Activated CD8-positive, alpha-beta T cell treated with anti-CD3 and anti-CD28 coated beads, Interleukin-2, amount 10 ng/mL, durations not matched to agents 7 days and 5 days (primary cell): ENCODE measurements around the gene RAD51B. TPM values are rescaled to one million over a fixed set of nuclear protein-coding genes. Genes with fewer than 3 reads are reported as not detected.

Source experiments
- ATAC-seq: fragments of 150-1000 bp; cut with Tn5 transposase; one replicate; pipeline ENCODE4 v1.10.0; 2021; ENCODE audit warnings: moderate library complexity
- CTCF ChIA-PET: fragments of 350-600 bp; sonication (Branson Sonifier 250); formaldehyde crosslinking; loops from one replicate; lab custom pipeline; 2021; ENCODE audit warnings: antibody characterized with exemption; lab: Charles Lee
- POLR2A ChIA-PET: fragments of 350-600 bp; sonication (Branson Sonifier 250); formaldehyde crosslinking; loops from one replicate; lab custom pipeline; 2021; ENCODE audit warnings: antibody characterized with exemption; lab: Charles Lee
- DNase-seq: peaks from one replicate; pipeline ENCODE4 v3.0.0-alpha.2; 2020
- H3K27ac Mint-ChIP-seq: one replicate; pipeline ENCODE4 v1.8.0; 2021; ENCODE audit warnings: mild to moderate bottlenecking, mixed read lengths
- H3K27me3 Mint-ChIP-seq: one replicate; pipeline ENCODE4 v1.8.0; 2021; ENCODE audit warnings: low read depth, mixed read lengths
- H3K36me3 Mint-ChIP-seq: one replicate; pipeline ENCODE4 v1.8.0; 2021; ENCODE audit warnings: low read depth, mixed read lengths
- H3K4me1 Mint-ChIP-seq: one replicate; pipeline ENCODE4 v1.8.0; 2021; ENCODE audit warnings: low read depth, mixed read lengths
- H3K4me3 Mint-ChIP-seq: one replicate; pipeline ENCODE4 v1.8.0; 2021; ENCODE audit warnings: mild to moderate bottlenecking, mixed read lengths
- H3K9me3 Mint-ChIP-seq: one replicate; pipeline ENCODE4 v1.8.0; 2022; ENCODE audit warnings: mixed read lengths; ENCODE audit not compliant: insufficient read depth
- total RNA-seq, 2 experiments: library from RNA; stranded (reverse); gene quantifications; one replicate each; pipeline ENCODE4 v1.2.3, GENCODE V29; 2021

RAD51B gene
- total RNA-seq, 2 experiments from 2014 or later: 34.1 to 38.8 TPM

DNA sequence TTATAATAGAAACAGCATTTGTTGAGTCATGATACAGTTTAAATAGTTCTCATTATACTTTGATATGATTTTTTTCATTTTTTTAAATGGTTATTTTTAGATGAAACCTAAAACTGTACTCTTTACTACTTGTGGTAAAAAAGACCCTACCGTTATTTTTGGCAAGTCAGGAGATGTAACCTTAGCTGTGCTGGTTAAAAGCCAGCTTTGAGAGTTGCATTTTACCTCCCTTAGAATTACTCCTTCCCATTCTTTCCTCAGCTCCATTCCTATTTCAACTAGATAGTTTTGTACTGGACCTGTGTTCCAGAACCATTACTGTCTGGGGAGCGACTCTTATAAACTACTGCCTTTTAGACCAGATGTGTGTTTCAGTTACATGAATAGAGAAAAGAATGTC, 92.0 kb downstream of the RAD51B start:
- POLR2A ChIA-PET: no interaction called here
- H3K4me1 Mint-ChIP-seq: no peaks in the 10 kb centered on the region
- no peak overlapping the region for H3K27ac Mint-ChIP-seq
- DNase-seq (no peak), ATAC-seq (no peak)
- no peak overlapping the region for H3K4me3 Mint-ChIP-seq
- no peaks in the 10 kb centered on the region for H3K27me3 Mint-ChIP-seq
- H3K36me3 Mint-ChIP-seq: peaks cover 1% of the 10 kb centered on the region
- no peaks in the 10 kb centered on the region for H3K9me3 Mint-ChIP-seq
- CTCF ChIA-PET: no interaction called here

DNA sequence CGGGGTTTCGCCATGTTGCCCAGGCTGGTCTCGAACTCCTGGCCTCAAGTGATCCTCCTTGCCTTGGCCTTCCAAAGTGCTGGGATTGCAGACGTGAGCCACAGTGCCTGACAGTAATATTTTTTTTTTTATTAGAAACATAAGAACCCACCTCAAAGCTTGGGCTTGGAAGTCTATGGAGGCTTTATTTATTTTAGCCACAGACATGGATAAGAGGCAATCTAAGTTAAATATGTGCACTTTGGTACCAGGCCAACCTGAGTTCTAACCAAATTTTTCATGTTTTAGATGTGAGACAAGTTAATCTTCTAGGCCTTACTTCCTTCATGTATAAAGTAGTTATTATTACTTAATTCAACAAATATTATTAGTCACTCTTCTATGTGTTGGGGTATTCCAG, 96.9 kb downstream of the RAD51B start:
- ChIA-PET CTCF (interaction anchor here (1.5 kb wide), 1 partner anchor 17 kb away, joined by 6 read pairs; no protein-coding TSS in a partner anchor), POLR2A (no interaction called here)
- H3K4me1 Mint-ChIP-seq: no peaks in the 10 kb centered on the region
- no peaks in the 10 kb centered on the region for H3K36me3 Mint-ChIP-seq
- DNase-seq: no peak
- H3K27ac Mint-ChIP-seq: no peak overlapping the region
- no peak overlapping the region for H3K4me3 Mint-ChIP-seq
- H3K27me3 Mint-ChIP-seq: no peaks in the 10 kb centered on the region
- H3K9me3 Mint-ChIP-seq: no peaks in the 10 kb centered on the region
- no peak for ATAC-seq

DNA sequence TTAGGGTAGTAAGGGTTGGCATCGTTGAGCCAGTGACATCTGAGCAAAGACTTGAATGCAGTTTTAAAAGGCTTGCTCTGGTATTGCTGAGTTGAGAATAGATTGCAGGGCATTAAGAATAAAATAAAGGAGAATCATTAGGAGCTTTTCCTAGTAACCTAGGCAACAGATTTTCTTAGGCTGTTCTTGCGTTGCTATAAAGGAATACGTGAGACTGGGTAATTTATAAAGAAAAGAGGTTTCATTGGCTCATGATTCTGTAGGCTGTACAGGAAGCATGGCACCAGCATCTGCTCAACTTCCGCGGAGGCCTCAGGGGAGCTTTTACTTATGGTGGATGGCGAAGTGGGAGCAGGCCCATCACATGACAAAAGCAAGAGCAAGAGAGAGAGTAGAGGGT, 97.4 kb downstream of the RAD51B start:
- Mint-ChIP-seq H3K27me3 (no peaks in the 10 kb centered on the region), H3K4me3 (no peak overlapping the region), H3K36me3 (no peaks in the 10 kb centered on the region), H3K9me3 (no peaks in the 10 kb centered on the region), H3K27ac (no peak overlapping the region), H3K4me1 (no peaks in the 10 kb centered on the region)
- POLR2A ChIA-PET: no interaction called here
- DNase-seq (no peak), ATAC-seq (no peak)
- CTCF ChIA-PET: no interaction called here

DNA sequence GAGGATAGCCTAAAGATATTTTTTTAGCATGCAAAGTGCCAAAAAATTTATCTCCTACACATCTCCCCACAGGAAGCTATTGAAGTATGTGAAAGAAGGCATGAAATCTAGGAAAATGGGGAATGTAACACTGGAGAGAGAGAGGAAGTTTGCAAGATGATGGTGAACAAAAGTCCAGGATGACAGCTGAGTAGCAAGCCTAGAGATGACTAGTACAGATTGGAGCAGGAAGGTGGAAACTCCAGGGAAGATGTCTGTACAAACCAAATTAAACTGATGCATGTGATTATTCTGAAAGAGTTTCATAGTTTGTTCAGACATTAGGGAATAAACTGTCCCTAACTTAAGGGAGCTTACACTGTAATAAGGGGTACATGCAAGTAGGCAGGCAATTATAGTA, 99.3 kb downstream of the RAD51B start:
- no peak for ATAC-seq
- H3K36me3 Mint-ChIP-seq: no peaks in the 10 kb centered on the region
- ChIA-PET CTCF (no interaction called here), POLR2A (no interaction called here)
- DNase-seq: no peak
- H3K27ac Mint-ChIP-seq: no peak overlapping the region
- H3K4me1 Mint-ChIP-seq: no peaks in the 10 kb centered on the region
- H3K4me3 Mint-ChIP-seq: no peak overlapping the region
- H3K27me3 Mint-ChIP-seq: no peaks in the 10 kb centered on the region
- no peaks in the 10 kb centered on the region for H3K9me3 Mint-ChIP-seq

DNA sequence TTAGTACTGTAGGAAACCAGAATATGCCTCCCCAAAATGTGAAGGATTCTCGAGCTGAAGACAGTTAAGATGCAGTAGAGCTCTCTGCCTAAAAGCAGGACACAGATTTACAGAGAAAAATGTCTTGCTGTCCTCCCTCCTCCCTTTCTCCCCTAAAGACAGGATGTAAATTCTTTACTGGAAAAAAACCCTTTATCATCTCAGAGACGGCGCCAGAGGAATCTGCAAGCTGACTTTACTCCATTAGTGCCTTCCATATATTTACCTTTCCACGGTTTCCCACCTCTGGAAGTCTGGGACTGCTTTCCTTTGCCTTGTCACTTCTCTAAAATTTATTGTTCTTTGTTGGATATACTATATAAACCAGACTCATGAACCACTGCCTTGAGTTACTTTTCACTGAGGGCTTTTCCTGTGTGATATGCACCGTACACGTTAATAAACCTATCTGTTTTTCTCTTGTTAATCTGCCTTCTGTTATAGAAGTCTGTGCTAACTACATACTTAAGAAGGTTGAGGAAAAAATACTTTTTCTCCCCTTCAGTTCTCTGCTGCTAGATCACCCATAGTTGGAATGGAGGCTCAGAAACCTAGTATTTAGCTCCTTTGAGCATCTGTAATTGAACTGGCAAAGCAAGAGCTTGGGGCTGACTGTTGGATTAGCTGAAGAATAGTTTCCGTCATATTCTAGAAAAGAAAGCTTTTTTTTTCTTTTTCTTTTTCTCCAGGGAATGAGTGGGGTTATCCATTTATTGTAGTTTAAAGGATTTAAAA, 99.9 kb downstream of the RAD51B start:
- H3K4me1 Mint-ChIP-seq: no peaks in the 10 kb centered on the region
- H3K36me3 Mint-ChIP-seq: no peaks in the 10 kb centered on the region
- POLR2A ChIA-PET: no interaction called here
- CTCF ChIA-PET: no interaction called here
- DNase-seq (no peak), ATAC-seq (no peak)
- H3K27me3 Mint-ChIP-seq: no peaks in the 10 kb centered on the region
- H3K9me3 Mint-ChIP-seq: no peaks in the 10 kb centered on the region
- H3K4me3 Mint-ChIP-seq: no peak overlapping the region
- H3K27ac Mint-ChIP-seq: no peak overlapping the region

DNA sequence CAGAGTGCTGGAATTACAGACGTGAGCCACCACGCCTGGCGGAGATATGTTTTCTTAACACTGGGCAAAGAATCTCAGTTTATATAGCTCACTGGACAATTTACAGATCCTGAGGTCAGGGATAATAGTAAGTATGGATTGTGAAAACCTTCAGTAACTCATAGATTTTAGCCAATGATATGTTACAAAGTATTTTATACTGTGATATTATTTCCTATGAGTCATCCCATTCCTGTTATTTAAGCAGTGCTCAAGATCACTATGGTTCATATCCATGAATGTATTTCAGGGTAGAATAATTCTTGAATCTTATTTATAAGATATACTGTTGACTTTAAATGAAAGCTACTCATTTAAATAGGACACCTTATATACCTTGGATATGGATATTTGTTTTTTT, 107.2 kb downstream of the RAD51B start:
- no peak overlapping the region for H3K4me3 Mint-ChIP-seq
- DNase-seq: no peak
- ChIA-PET CTCF (no interaction called here), POLR2A (no interaction called here)
- H3K36me3 Mint-ChIP-seq: peaks cover 8% of the 10 kb centered on the region
- no peak overlapping the region for H3K27ac Mint-ChIP-seq
- no peaks in the 10 kb centered on the region for H3K4me1 Mint-ChIP-seq
- no peak for ATAC-seq
- peaks cover 14% of the 10 kb centered on the region for H3K9me3 Mint-ChIP-seq
- no peaks in the 10 kb centered on the region for H3K27me3 Mint-ChIP-seq

DNA sequence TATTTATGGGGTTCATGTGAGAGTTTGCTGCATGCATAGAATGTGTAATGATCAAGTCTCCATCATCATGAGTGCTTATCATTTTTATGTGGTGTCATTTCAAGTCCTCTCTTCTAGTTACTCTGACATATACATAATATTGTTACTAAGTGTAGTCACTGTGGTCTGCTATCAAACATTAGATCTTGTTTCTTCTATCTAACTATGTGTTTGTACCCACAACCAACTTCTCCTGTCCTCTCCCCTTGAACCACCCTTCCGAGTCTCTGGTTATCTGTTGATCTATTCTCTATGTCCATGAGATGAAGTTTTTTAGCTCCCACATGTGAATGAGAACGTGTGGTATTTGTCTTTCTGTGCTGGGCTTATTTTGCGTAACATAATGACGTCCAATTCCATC, 107.7 kb downstream of the RAD51B start:
- Mint-ChIP-seq H3K27ac (no peak overlapping the region), H3K27me3 (no peaks in the 10 kb centered on the region), H3K36me3 (peaks cover 8% of the 10 kb centered on the region), H3K9me3 (peaks cover 14% of the 10 kb centered on the region), H3K4me1 (no peaks in the 10 kb centered on the region), H3K4me3 (no peak overlapping the region)
- ChIA-PET CTCF (no interaction called here), POLR2A (no interaction called here)
- ATAC-seq (no peak), DNase-seq (no peak)

DNA sequence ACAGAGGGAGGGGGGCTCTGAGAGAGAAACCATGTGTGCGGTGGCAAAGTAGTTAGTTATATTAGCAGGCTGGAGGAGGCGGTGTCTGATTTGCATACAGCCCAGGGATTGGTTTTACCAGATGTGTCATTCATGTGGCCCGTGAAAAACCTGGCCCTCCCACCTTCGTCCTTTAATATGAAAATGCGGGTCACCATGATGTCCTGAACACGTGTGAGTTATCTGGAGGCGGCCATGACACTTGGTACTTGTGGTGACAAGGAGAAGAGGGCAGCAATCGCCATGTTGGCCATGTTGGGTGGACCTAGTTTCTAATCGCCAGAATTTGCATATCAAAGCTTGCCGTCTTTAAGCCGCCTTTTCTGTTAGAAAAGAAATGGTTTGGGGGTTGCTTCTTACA, 108.8 kb downstream of the RAD51B start:
- no peak overlapping the region for H3K27ac Mint-ChIP-seq
- no peaks in the 10 kb centered on the region for H3K27me3 Mint-ChIP-seq
- ATAC-seq (no peak), DNase-seq (no peak)
- peaks cover 14% of the 10 kb centered on the region for H3K9me3 Mint-ChIP-seq
- no peak overlapping the region for H3K4me3 Mint-ChIP-seq
- CTCF ChIA-PET: no interaction called here
- POLR2A ChIA-PET: no interaction called here
- H3K36me3 Mint-ChIP-seq: peaks cover 8% of the 10 kb centered on the region
- H3K4me1 Mint-ChIP-seq: no peaks in the 10 kb centered on the region

DNA sequence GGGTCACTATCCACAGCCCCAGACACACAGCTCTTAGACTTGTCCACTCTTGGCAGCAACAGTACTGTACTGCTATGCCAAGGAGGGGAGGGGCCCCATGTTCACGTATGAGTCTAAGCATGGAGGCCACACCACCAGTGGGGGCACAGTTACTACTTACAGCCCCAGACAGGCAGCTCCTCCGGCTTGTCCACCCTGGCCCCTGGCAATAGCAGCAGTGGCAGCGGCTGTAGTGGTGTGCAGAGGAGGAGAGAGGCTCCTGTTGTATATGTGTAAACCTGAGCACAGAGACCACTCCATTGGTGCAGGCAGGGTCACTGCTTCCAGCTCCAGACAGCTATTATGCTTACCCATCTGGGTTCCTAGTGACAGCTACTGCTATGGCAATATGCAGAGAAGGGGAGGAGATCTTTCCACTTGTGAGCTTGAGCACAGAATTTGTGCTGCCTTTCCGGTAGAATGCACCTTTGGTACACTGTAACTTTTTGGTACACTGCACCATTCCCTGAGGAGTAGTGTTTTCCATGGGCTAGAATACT, 113.2 kb downstream of the RAD51B start:
- Mint-ChIP-seq H3K27ac (no peak overlapping the region), H3K36me3 (peaks cover 5% of the 10 kb centered on the region), H3K27me3 (no peaks in the 10 kb centered on the region), H3K9me3 (peaks cover 13% of the 10 kb centered on the region), H3K4me1 (peaks cover 3% of the 10 kb centered on the region), H3K4me3 (no peak overlapping the region)
- ATAC-seq: no peak
- POLR2A ChIA-PET: no interaction called here
- no peak for DNase-seq
- CTCF ChIA-PET: interaction anchor here (1.0 to 3.9 kb wide), 9 partner anchors 11 to 1177 kb away, joined by 3 to 20 read pairs (median 3); no protein-coding TSS in a partner anchor

DNA sequence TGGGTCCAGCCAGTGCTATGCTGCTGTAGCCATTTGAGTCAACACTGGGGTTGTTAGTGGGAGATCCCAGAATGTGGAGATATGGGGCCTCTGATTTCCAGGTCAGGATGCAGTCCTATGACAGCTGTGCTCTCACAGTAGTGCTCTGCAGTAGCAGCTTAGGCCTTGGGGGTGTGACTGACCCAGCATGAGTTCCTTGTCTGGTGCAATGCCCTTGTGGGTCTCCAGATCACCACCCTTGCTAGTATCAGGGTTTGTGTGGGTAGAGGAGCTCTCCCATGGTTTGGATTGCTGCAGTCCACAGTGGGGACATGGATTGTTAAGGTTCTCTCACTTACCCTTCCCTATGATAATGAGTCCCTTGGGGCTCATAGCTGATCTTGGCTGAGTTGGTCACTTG, 113.7 kb downstream of the RAD51B start:
- DNase-seq (no peak), ATAC-seq (no peak)
- Mint-ChIP-seq H3K4me3 (no peak overlapping the region), H3K36me3 (peaks cover 5% of the 10 kb centered on the region), H3K27me3 (no peaks in the 10 kb centered on the region), H3K27ac (no peak overlapping the region), H3K9me3 (peaks cover 9% of the 10 kb centered on the region), H3K4me1 (peaks cover 3% of the 10 kb centered on the region)
- ChIA-PET CTCF (interaction anchor here (0.8 to 3.9 kb wide), 18 partner anchors 9 to 1177 kb away, joined by 3 to 20 read pairs (median 4); no protein-coding TSS in a partner anchor), POLR2A (interaction anchor here (0.7 kb wide), 1 partner anchor 883 kb away, joined by 3 read pairs; no protein-coding TSS in a partner anchor)

DNA sequence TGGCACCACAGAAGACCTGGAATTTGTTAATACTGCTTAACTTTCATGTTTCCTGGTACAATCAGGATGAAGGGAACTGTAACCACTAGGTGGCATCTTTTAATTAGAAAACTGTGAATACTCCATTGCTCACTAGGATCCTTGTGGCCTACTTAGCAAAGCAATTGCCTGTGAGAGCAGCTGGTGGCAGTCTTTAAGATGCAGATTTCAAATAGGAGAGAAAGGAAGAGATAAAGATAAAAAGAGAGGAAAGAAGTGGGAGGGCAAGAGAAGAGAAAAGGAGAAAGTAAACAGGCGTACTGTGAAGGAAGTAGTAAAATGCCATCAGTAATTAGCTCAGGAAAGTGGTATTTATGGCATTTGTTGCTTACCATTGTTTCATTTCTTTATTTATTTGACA, 114.5 kb downstream of the RAD51B start:
- Mint-ChIP-seq H3K4me3 (no peak overlapping the region), H3K27ac (no peak overlapping the region), H3K9me3 (peaks cover 9% of the 10 kb centered on the region), H3K36me3 (peaks cover 5% of the 10 kb centered on the region), H3K27me3 (no peaks in the 10 kb centered on the region), H3K4me1 (peaks cover 3% of the 10 kb centered on the region)
- ATAC-seq: no peak
- ChIA-PET POLR2A (no interaction called here), CTCF (interaction anchor here (0.8 to 3.9 kb wide), 21 partner anchors 8 to 1176 kb away, joined by 3 to 20 read pairs (median 4); no protein-coding TSS in a partner anchor)
- no peak for DNase-seq

DNA sequence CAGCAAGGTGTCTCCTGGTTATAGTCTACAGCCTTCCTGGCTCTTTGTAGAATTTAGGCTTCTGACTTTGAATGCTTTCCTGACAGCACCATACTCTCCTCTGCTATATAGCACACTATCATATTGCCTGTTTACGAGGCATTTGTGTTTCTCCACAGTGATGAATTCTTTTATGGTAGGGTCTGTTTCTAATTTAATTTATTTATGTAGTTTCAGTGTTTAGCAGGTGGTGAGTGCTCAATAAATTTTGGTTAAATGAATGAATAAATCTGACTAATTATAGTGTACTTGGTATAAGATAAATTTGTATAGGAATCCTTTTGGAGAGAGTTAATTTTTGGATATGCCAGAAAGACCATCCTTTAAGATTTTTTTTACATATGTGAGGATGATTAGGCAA, 115.3 kb downstream of the RAD51B start:
- ChIA-PET CTCF (interaction anchor here (1.2 to 3.9 kb wide), 8 partner anchors 9 to 909 kb away, joined by 4 to 20 read pairs (median 6); no protein-coding TSS in a partner anchor), POLR2A (no interaction called here)
- no peaks in the 10 kb centered on the region for H3K27me3 Mint-ChIP-seq
- ATAC-seq (no peak), DNase-seq (no peak)
- peaks cover 8% of the 10 kb centered on the region for H3K9me3 Mint-ChIP-seq
- H3K4me3 Mint-ChIP-seq: no peak overlapping the region
- peaks cover 3% of the 10 kb centered on the region for H3K4me1 Mint-ChIP-seq
- H3K36me3 Mint-ChIP-seq: peaks cover 5% of the 10 kb centered on the region
- H3K27ac Mint-ChIP-seq: no peak overlapping the region
